DMS114 treated with DMSO at 0.1 percent for 48 hours (cell line): ENCODE results near the gene TRIM13.
"Not testable (repeated sequence)": the region's sequence is repeated elsewhere in the genome, so short reads cannot be mapped to it uniquely, and the experiment has no call there.

Source experiments
- DNase-seq: peaks from one replicate; lab custom pipeline; 2025; ENCODE audit not compliant: unreplicated experiment; lab: John Stamatoyannopoulos, UW

The TRIM13 gene, protein sequence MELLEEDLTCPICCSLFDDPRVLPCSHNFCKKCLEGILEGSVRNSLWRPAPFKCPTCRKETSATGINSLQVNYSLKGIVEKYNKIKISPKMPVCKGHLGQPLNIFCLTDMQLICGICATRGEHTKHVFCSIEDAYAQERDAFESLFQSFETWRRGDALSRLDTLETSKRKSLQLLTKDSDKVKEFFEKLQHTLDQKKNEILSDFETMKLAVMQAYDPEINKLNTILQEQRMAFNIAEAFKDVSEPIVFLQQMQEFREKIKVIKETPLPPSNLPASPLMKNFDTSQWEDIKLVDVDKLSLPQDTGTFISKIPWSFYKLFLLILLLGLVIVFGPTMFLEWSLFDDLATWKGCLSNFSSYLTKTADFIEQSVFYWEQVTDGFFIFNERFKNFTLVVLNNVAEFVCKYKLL

DNA sequence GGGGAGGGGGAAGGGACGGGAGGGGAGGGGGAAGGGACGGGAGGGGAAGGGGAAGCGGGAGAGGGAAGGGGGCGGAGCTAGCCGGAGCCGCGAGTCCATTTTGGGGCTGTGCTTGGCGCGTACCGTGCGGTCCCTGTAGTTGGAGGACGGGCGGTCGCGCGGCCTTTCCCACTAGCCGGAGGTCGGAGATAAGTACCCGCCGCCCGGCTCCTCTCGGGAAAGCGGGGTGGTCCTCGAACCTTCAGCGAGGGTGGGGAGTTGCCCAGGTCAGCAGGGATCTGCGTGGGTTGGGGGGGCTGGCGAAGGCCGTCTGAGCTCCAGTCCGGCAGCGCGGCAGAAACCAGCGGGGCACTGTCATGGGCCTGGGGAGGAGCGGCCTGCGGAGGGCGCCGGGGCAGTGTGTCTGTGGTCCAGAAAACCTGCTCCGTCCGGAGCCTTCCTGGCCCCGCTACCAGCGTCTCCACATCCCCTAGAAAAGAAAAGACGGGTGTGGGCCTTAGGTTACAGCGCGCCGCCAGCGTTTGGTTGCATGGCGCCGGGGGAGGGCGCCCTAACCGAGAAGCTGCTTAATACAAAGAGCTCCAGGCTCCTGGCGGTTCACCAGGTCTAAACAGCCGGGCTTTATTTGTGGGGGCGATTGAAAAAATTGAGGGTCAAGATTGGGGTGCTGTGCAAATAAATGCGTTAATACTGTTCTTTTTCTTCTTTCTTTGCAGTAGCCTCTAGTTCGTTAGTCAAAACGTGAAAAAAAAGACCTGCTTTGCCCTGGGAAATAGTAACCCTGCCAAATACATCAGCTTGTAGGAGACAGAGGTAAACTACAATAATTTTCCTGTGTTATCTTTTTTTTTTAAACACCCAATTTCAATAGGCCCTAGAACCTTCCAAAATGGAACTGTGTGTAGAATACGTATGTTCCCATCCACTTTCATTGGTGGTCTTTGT lies at the start of gene TRIM13:
Gene TRIM13 (plus strand): TSS at position 92 of the 945 bp plus-strand sequence. CDS start 14,899 bp downstream, outside the sequence.
- peak; percentile 51 for DNase-seq

DNA sequence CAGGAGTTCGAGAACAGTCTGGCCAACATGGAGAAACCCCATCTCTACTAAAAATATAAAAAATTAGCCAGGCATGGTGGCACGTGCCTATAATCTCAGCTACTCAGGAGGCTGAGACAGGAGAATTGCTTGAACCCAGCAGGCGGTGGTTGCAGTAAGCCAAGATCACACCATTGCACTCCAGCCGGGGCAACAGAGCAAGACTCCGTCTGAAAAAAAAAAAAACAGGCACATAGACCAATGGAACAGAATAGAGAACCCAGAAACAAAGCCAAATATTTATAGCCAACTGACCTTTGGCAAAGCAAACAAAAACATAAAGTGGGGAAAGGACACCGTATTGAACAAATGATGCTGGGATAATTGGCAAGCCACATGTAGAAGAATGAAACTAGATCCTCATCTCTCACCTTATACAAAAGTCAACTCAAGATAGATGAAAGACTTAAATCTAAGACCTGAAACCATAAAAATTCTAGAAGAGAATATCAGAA lies 48.0 kb upstream of the TRIM13 start:
- DNase-seq = not testable (repeated sequence)

DNA sequence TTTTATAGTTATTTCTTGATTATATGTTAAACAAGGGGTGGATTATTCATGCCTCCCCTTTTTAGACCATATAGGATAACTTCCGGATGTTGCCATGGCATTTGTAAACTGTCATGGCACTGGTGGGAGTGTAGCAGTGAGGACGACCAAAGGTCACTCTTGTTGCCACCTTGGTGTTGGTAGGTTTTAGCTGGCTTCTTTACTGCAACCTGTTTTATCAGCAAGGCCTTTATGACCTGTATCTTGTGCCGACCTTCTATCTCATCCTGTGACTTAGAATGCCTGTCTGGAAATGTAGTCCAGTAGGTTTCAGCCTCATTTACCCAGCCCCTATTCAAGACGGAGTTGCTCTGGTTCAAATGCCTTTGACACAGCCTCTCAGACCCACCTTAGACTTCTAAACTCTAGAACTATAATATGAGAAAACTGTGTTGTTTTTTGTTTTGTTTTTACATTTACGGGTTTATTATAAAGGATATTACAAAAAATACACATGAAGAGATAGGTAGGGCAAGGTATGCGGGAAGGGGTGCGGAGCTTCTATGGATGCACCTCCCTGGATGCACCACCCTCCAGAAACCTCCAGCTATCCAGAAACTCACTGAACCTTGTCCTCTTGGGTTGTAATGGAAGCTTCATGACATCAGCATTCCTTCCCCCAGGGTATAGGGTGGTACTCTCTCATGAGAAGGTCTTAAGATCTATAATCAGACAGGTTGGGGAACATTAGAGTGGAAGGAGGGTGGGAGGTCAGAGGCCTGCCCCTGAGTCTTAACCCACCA lies 44.9 kb upstream of the TRIM13 start:
- no peak for DNase-seq

DNA sequence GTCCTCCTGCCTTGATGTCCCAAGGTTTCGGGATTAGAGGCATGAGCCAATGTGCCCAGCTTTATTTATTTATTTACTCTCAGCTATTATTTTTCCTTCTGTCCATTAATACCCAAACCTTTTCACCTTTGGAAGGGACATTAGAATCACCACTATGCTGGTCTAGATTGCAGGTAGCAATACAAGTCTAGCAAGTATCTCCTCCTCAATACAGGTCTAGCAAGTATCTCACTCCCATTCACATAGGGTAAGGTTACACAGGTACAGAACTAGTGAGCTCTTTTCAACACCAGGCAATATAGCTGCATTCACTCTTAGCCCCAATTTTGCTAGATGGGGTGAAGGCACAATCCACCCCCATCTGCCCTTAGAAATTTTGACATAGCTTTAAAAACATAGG lies 43.3 kb upstream of the TRIM13 start:
- no peak for DNase-seq

DNA sequence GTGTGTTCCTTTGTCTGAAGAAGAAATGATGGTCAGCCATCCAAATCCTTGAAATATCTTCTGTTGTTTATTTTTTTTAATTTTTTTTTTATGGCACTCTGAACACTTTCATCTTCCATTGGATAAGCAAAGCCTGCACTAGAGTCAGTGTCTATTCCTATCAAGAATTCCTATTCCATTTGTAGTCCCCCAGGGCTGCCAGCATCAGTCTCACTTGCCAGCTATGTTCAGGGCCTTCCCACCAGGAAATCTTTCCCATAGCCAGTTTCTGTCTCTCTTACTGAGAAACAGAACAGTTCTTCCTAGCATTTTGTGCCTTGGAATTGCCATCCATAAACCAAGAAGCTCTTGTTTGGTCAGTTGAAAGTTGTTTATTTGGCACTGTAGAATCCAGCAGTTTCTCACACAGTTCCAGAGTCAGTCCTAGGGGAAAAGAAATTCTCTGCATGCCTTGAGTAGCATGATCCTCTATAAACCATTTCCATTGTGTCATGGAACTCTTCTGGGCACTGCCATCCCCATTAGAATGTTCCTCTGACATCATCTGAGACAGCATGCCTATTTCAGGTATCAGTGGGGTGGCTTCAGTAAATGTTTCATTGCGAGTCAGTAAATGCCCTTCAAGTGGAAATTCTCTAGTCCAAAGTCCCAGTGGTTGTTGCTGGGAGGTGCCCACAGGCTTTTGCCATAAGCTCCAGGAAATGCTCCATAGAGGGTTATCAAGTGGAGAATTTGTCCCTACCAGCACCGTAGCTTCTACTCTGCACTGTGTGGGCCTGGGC lies 42.0 kb upstream of the TRIM13 start:
- no peak for DNase-seq

DNA sequence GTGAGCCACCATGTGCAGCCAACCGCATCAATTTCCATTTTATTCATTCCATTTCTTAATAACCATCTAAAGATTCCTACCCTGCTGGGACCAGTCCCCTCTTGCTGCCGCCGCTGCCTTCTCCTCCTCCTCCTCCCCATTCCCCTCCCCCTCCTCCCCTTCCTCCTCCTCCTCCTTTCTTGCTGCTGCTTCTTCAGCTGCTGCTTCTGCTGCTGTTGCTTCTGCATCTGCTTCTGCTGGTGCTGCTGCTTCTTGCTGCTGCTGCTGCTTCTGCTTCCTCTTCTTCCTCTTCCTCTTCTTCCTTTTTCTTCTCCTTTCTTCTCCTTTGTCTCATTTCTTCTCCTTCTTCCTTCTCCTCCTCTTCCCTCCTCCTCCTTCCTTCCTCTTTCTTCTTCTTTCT lies 40.7 kb upstream of the TRIM13 start:
- DNase-seq = no peak

DNA sequence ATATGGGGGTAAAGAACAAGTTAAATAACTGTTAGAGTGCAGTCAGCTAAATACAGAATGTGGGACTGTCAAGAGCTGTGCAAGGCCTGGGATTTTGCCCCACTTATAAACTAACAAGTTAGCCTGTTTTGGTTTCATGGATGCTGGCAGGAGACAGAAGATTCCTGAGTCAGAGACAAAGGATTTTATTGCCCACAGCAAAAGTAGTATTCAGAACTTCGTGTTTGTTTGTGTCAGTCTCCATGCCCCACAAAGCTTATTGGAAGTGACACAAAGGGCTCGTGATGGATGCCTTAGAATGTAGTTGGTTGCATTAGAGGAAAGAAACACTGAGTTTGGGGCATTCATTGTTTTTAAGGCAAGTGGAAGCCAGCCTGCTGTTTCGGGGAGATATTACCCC lies 38.5 kb upstream of the TRIM13 start:
- no peak for DNase-seq

DNA sequence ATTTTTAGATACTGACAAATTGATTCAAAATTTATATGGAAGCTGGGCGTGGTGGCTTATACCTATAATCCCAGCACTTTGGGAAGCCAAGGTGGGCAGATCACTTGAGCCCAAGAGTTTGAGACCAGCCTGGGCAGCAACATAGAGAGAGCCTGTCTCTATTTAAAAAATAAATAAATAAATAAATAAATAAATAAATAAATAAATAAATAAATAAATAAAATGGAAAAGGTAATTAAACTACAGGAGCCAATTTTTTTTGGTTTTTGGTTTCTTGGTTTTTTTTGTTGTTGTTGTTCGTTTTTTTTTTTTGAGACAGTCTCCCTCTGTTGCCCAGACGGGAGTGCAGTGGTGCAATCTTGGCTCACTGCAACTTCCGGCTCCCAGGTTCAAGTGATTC lies 29.4 kb upstream of the TRIM13 start:
- no peak for DNase-seq

DNA sequence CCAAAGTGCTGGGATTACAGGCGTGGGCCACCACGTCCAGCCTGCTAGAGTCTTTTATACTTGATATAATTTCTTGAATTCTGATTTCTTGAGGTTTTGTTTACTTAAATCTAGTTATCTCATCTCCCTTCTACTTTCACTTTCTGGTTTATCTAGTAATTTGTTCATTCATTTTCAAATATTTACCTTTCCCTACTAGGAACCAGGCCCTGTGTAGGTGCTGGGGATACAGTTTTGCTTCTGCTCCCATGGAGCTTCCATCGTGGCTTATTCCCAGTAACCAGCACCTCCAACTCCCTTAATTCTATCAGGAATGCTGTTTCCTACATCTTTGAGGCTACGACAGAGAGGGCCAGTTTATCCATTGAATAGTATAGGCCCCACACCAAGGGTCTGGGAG lies 24.1 kb upstream of the TRIM13 start:
- DNase-seq = no peak

DNA sequence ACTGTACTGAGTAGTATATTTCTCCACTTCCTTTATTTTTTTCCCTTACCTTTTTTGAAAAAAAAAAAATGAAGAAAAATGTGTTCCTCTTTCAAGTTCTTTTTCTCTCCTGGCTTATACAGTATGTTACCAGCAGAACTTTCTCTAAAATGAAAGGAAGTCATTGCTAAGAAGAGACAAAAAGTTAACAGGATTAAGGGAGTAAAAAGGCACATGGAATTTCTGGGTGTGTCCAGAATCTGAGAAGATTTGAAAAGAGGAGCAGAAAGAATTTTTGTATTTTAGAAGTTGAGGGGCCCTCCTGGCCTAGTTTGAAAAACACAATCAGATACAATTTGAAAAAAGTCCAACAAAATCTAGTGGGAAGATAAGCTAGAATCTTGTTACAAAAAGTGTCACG lies 21.0 kb upstream of the TRIM13 start:
- no peak for DNase-seq

DNA sequence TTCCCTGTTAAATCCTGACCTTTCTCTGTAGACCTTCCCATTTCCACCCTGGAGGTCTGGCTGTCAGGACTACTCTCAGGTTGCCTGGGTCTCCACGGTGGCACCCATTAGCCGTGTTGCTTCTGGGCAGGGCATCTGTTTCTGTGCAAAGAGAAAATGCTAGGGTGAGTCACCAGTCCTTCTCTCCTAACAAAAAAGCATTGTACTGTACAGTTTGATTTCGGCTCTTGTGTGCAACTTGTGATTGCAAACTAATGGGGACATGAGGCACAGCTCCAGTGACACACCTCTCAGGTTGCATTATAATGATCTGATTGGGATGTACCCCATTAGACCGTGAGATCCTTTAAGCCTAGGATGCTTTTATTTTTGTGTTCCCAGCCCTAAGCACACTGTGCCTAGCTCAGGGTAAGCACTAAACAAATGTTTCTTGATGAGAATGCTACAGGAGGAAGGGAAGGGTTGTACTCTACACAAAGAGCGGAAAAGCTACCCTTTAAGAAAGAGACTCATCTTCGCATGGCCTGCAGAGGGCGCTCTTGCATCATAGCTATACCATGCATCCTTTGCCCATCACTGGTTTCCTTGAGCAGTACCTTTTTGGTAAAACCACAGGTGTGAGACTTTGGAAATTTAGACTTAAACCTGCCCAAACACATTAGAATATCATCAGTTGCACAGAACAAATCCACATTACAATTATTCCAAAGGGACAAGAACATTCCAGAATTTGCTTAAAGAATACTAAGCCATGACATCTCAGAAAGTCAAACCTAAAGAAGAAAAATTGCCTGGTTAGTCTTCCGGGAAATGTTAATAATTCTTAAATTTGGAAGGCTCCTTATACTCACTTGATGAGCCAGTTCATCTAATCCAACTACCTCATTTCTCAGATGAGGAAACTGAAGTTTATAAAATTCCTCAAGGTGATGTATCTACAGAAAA lies 20.3 kb upstream of the TRIM13 start:
- peak; percentile 27 for DNase-seq

DNA sequence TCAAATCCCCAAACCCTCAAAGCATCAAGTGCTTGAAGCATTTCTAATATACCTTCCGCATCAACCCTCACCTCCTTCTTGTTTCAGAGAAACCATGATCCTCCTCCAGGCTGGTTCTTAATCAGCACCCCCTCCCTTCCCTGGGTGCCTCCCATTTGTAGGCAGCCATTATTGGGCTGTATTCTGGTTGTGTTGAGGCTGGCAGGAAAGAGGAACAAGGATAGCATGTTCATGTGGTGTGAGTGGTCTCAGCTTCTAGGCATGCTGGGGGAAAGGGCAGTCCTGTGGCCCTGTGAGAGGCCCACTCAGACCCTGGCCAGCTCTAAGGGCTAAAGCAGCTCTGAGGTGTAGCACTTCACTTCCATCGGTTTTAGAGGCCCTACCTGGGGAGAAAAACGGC lies 18.9 kb upstream of the TRIM13 start:
- DNase-seq = no peak

DNA sequence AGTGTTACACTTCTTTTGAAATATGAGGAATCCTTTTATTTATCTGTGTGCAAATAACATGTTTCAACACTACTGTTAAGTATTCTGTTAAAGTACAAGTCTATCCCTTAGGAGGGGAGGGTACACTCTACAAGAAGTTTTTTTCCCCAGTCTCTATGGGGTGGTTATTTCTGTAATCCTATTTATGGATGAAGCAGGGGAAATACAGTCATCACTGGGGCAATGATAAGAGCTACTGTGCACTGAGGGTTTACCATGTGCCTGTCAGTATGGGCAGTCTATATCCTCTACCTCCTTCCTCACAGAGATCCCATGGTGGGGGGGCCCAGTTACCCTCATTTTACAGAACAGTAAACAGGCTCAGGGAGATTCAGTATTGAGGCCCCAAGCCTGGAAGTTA lies 16.6 kb upstream of the TRIM13 start:
- DNase-seq = no peak

DNA sequence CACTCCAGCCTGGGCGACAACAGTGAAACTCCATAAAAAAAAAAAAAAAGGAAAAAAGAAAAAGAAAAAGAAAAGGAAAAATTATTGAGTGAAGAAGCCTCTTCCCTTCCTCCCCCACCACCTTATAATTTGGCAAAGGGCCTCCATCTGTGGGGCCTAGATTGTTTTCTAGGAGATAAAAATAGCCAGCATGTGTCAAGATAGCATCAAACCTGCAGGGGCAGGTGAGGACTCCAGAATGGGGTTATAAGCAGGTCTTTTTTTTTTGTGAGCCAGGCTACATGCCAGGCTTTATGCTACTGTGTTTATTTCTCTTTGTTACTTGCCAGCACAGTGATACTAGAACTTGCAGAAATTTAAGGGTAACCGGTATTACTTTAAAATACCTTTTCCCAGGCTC lies 11.7 kb upstream of the TRIM13 start:
- DNase-seq = no peak

DNA sequence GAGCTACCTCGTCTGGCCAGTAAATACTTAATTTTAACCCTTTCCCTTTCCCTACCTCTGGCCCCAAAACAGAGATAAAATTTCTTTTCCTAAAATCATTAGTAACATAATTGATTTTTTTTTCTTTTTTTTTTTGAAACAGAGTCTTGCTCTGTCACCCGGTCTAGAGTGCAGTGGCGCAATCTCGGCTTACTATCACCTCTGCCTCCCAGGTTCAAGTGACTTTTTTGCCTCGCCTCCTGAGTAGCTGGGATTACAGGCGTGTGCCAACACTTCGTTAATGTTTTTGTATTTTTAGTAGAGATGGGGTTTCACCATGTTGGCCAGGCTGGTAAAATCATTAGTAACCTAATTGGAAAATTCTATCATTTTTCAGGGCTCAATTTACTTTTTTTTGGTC lies 10.4 kb upstream of the TRIM13 start:
- no peak for DNase-seq

DNA sequence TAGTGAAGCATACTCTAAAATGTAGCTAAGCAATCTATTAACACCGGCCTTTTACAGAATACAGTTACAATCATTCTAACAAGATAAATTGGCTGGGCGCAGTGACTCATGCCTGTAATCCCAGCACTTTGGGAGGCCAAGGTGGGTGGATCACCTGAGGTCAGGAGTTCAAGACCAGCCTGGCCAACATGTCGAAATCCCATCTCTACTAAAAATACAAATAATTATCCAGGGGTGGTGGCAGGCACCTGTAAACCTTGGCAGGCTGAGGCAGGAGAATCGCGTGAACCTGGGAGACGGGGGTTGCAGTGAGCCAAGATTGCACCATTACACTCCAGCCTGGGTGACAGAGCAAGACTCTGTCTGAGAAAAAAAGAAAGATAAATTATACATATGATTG lies 6.2 kb upstream of the TRIM13 start:
- DNase-seq = not testable (repeated sequence)

DNA sequence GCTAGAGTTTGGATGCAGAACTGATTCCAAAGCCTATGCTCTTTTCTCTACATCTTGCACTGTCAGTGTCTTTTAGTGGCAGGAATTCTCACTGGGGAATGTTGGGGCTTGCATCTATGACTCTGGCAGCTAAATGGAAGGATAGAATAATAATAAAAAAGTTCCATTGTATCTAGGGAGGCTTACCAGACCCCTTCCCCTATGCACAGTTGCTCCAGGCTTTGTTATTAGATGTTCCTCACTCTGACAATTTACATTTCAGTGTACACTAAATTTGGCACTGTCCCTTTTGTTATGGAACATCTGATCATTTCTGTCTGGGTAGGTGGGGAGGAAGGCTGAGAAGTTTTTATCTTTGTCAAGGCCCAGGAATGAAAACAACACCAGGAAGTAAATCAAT lies 3.7 kb upstream of the TRIM13 start:
- no peak for DNase-seq

DNA sequence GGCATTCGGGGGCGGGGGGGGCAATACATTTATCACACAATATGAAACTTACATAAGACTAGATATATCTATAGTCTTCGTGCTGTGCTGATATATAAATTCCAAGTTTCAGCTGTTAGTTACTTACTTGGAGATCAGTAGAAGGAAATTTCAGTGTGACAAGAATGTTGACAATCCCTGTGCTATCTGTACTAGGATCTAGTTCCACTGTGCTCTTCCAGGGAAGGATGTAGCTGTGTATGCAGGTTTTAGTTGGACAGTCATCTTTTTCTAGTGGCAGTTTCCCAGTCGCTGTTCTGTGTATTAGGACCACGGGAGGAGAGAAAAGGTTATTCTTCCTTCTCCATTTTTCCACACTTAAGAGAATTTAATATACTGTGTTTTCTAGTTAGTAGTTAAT lies 3.2 kb upstream of the TRIM13 start:
- DNase-seq = no peak

DNA sequence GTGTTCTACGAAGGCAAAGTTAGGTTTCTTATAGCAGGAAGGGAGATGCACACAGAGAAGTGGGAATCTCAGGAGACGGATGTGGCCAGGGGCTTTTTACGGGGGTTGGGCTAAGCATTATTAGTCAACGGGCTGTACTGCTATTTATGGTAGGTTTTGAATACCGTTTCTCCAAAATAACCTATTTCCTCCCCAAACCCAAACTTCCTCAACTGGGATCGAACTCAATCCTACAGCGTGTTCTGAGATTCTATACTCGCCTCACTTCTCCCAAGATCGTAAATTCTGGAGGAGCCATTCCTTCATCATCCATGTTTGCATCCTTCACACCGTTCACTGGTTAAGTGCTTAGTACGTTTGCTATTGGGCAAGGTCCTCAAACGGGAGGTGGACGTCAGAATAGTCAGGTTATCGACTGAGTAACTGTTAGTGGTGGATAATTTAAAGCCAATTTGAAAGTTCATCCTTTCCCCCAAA lies 1.2 kb upstream of the TRIM13 start:
- DNase-seq = no peak
